Measurements from ENCODE around the gene SDR42E2. TPM values are rescaled to one million over a fixed set of nuclear protein-coding genes. Genes with fewer than 3 reads are reported as not detected.

The SDR42E2 gene
- polyA plus RNA-seq, 1 donor from 2014 or later, result not detected

GRCh38 chr16:22188595-22189442, 26.5 kb downstream of the SDR42E2 start:
- Histone ChIP-seq H3K9me2 (ENCODE audit: insufficient read depth, low read length) (no peaks in the 10 kb centered on the region), H3K4me2 (ENCODE audit: low read length) (no peak overlapping the region), H2AFZ (ENCODE audit: low read depth, low read length) (no peak overlapping the region), H3K27ac (ENCODE audit: low read length) (no peak overlapping the region), H3K79me2 (replicated peaks; ENCODE audit: insufficient read depth, low read length) (no peaks in the 10 kb centered on the region), H3F3A (ENCODE audit: insufficient read depth, low read length, poor library complexity, severe bottlenecking) (no peaks in the 10 kb centered on the region), H4K20me1 (ENCODE audit: insufficient read depth) (no peaks in the 10 kb centered on the region), H3K9ac (ENCODE audit: low read length) (peak overlapping the region; percentile 63), H3K36me3 (ENCODE audit: insufficient read depth, low read length) (no peaks in the 10 kb centered on the region), H3K27me3 (ENCODE audit: insufficient read depth, low read depth, low read length) (no peaks in the 10 kb centered on the region), H3K9me3 (ENCODE audit: low read length) (no peaks in the 10 kb centered on the region), H3K4me3 (ENCODE audit: low read length) (peak overlapping the region; percentile 93)
- TF ChIP-seq EP300 (conservative IDR thresholded peaks at IDR 0.05; ENCODE audit: poor library complexity, severe bottlenecking), result no peak
- peak; percentile 93 for TF ChIP-seq RAD21 (conservative IDR thresholded peaks at IDR 0.05)
- no peak for TF ChIP-seq REST (IDR thresholded peaks at IDR 0.05; ENCODE audit: borderline replicate concordance)
- no peak for TF ChIP-seq POLR2AphosphoS5 (IDR thresholded peaks at IDR 0.05)
- no peak for TF ChIP-seq TAF1 (IDR thresholded peaks at IDR 0.05; ENCODE audit: low read depth)
- TF ChIP-seq EZH2 (IDR thresholded peaks at IDR 0.05; ENCODE audit: borderline replicate concordance, insufficient read depth, low read length, poor library complexity, severe bottlenecking), result no peak
- no peak for TF ChIP-seq MXI1 (conservative IDR thresholded peaks at IDR 0.05; ENCODE audit: poor library complexity, severe bottlenecking)
- TF ChIP-seq CTCF (IDR thresholded peaks at IDR 0.05; ENCODE audit: poor library complexity, severe bottlenecking), result peak; percentile 92
- peak; percentile 88 for TF ChIP-seq SMC3 (conservative IDR thresholded peaks at IDR 0.05; ENCODE audit: poor library complexity)

- no peak for TF ChIP-seq MXI1 (conservative IDR thresholded peaks at IDR 0.05; ENCODE audit: poor library complexity, severe bottlenecking)
- TF ChIP-seq RAD21 (conservative IDR thresholded peaks at IDR 0.05), result no peak
- TF ChIP-seq EZH2 (IDR thresholded peaks at IDR 0.05; ENCODE audit: borderline replicate concordance, insufficient read depth, low read length, poor library complexity, severe bottlenecking), result no peak
- H3K36me3 ChIP-seq (ENCODE audit: insufficient read depth, low read length), result no peaks in the 10 kb centered on the region
- peak overlapping the region; percentile 48 for H3K4me2 ChIP-seq (ENCODE audit: low read length)
- no peaks in the 10 kb centered on the region for H4K20me1 ChIP-seq (ENCODE audit: insufficient read depth)
- H3K79me2 ChIP-seq (replicated peaks; ENCODE audit: insufficient read depth, low read length), result no peaks in the 10 kb centered on the region
- H2AFZ ChIP-seq (ENCODE audit: low read depth, low read length), result peak overlapping the region; percentile 5
- no peaks in the 10 kb centered on the region for H3K9me2 ChIP-seq (ENCODE audit: insufficient read depth, low read length)
- H3K27ac ChIP-seq (ENCODE audit: low read length), result no peak overlapping the region
- no peaks in the 10 kb centered on the region for H3K9me3 ChIP-seq (ENCODE audit: low read length)
- no peaks in the 10 kb centered on the region for H3F3A ChIP-seq (ENCODE audit: insufficient read depth, low read length, poor library complexity, severe bottlenecking)
- H3K4me3 ChIP-seq (ENCODE audit: low read length), result peak overlapping the region; percentile 93
- no peaks in the 10 kb centered on the region for H3K27me3 ChIP-seq (ENCODE audit: insufficient read depth, low read depth, low read length)
- H3K9ac ChIP-seq (ENCODE audit: low read length), result peak overlapping the region; percentile 63
Observed at GRCh38 chr16:22189473-22190080, 27.3 kb downstream of the SDR42E2 start.

Measured in neural cell (in vitro differentiated cells).